ENCODE measurements around the gene SSUH2.

Gene SSUH2

GRCh38 chr3:8578282-8578681, 66.3 kb downstream of the SSUH2 start:
- no peak for DNase-seq

GRCh38 chr3:8576841-8577571, 67.6 kb downstream of the SSUH2 start:
- no peak for DNase-seq

DNA sequence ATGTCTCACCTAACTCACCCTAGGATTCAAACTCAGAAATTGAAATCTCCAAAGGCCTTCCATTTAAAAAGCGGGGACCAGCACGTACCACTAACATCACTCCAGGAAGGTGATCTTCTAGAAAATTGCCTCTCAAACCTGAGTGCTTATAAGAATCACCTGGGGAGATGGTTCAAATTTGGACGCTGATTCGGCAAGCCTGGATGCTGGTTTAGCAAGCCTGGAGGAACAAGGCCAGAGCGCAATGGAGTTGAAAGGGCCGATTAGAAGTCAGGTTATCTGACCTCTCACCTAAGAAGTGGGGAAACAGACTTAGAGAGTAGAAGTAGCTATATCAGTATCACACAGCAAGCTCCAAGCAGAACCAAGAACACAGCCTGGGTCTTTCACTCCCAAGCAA, 68.2 kb downstream of the SSUH2 start:
- DNase-seq, result no peak

- no peak for DNase-seq
Observed at GRCh38 chr3:8575364-8576104, 69.1 kb downstream of the SSUH2 start.

DNA sequence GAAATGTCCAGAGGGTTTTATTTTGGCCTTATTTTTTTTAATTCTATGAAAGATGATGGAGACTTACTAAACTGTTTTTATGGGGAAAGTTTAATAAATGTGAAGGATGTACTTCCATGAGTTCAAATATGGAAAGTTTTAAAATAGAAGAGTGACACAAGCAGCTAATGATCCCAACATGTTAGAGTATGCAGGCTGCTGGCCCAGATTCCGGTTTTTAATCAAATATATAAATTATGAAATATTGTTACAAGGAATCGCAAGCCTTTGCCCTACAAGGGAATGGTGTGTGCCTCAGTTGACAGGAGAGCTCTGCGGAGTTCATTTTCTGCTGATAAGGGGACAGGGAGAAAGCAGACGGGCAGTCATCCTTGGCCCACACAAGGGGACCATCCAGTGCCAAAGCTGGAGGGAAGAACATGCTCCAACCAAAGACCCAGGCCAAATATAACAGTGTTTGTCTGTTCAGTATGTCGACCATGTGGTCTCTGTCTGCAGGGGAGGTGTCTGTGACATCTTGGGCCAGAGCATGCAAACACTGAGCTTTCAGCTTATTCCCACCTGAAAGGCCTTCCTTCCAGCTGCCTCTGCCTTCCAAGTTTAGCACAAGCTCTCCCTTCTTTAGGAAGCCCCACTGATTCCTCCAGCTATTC, 69.8 kb downstream of the SSUH2 start:
- no peak for DNase-seq

- DNase-seq, result no peak
Observed at GRCh38 chr3:8574040-8574669, 70.4 kb downstream of the SSUH2 start.

- DNase-seq, result no peak
Observed at GRCh38 chr3:8573342-8573926, 71.2 kb downstream of the SSUH2 start.

DNA sequence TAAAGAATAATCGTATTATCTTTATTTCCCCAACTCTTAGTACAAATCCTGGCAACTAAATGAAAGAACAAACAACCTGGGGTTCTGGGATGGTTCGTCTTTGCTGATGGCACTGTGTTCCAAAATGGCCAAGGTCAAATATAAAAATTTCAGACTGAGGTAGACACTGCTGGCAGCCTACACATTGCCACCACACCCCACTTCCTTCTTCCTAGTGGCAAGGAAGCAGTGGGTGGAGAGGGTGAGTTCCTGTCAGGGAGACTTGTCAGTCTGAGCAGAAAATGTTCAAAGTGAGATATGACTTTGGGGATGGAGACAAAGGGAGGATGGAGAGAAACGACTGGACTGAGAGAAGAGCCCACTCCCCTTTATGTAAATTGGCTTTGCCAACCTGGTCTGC, 73.3 kb downstream of the SSUH2 start:
- DNase-seq, result peak; percentile 8

Measured in hematopoietic multipotent progenitor cell treated with erythropoietin and hydrocortisone succinate and interleukin-3 and kit ligand, for 6 days (in vitro differentiated cells).